SK-N-SH treated with all-trans-retinoic acid at 6 μM for 48 hours (cell line): ENCODE measurements around the gene SETD6.

Source experiments
- ARNTL ChIP-seq: fragments of 450-650 bp; formaldehyde crosslinking; IDR thresholded peaks from 2 replicates; pipeline ENCODE4 v1.5.0; 2020; ENCODE audit warnings: low read depth, mild to moderate bottlenecking, moderate library complexity, borderline replicate concordance
- BACH2 ChIP-seq: fragments of 250-450 bp; sonication (Bioruptor Pico); IDR thresholded peaks from 2 replicates; pipeline ENCODE4 v1.9.0; 2021; ENCODE audit warnings: mild to moderate bottlenecking, borderline replicate concordance
- CREB5 ChIP-seq: fragments of 250-450 bp; sonication (Bioruptor Pico); IDR thresholded peaks from 2 replicates; pipeline ENCODE4 v1.5.1; 2020; ENCODE audit warnings: low read depth, mild to moderate bottlenecking, moderate library complexity
- CSRNP3 ChIP-seq: fragments of 250-450 bp; sonication (Bioruptor Pico); IDR thresholded peaks from 2 replicates; pipeline ENCODE4 v1.5.1; 2021; ENCODE audit warnings: mild to moderate bottlenecking, moderate library complexity
- ISL1 ChIP-seq: fragments of 250-450 bp; sonication (Bioruptor Pico); IDR thresholded peaks from 2 replicates; pipeline ENCODE4 v2.1.2; 2022; ENCODE audit warnings: mild to moderate bottlenecking, moderate library complexity
- PATZ1 ChIP-seq: fragments of 250-450 bp; sonication (Bioruptor Pico); IDR thresholded peaks from 2 replicates; pipeline ENCODE4 v1.8.0; 2020; ENCODE audit warnings: mild to moderate bottlenecking, moderate library complexity, borderline replicate concordance
- PPARA ChIP-seq: fragments of 250-450 bp; sonication (Bioruptor Pico); IDR thresholded peaks from 2 replicates; pipeline ENCODE4 v1.5.0; 2020; ENCODE audit warnings: mild to moderate bottlenecking, borderline replicate concordance
- RARB ChIP-seq: fragments of 250-450 bp; sonication (Bioruptor Pico); IDR thresholded peaks from 2 replicates; pipeline ENCODE4 v1.8.0; 2021; ENCODE audit warnings: mild to moderate bottlenecking, moderate library complexity
- SNAI2 ChIP-seq: fragments of 250-450 bp; sonication (Bioruptor Pico); IDR thresholded peaks from 2 replicates; pipeline ENCODE4 v1.5.0; 2020; ENCODE audit warnings: mild to moderate bottlenecking, moderate library complexity
- TCF4 ChIP-seq: fragments of 250-450 bp; sonication (Bioruptor Pico); IDR thresholded peaks from 2 replicates; pipeline ENCODE4 v1.8.0; 2021; ENCODE audit warnings: mild to moderate bottlenecking, moderate library complexity, borderline replicate concordance
- TSHZ2 ChIP-seq: fragments of 250-450 bp; sonication (Bioruptor Pico); IDR thresholded peaks from 2 replicates; pipeline ENCODE4 v1.5.0; 2020; ENCODE audit warnings: mild to moderate bottlenecking, moderate library complexity
- ZNF565 ChIP-seq: fragments of 450-650 bp; formaldehyde crosslinking; conservative IDR thresholded peaks from 2 replicates; pipeline ENCODE4 v1.5.0; 2020; ENCODE audit warnings: low read depth, mild to moderate bottlenecking, moderate library complexity
- ZNF8 ChIP-seq: fragments of 450-650 bp; formaldehyde crosslinking; IDR thresholded peaks from 2 replicates; pipeline ENCODE4 v1.5.0; 2020; ENCODE audit warnings: mild to moderate bottlenecking, moderate library complexity

GRCh38 chr16:58497468-58497867, 17.8 kb upstream of the SETD6 start:
- TF ChIP-seq ZNF8 (CRISPR knock-in tag) (no peak), BACH2 (no peak), ARNTL (no peak), CSRNP3 (CRISPR knock-in tag) (no peak), ISL1 (CRISPR knock-in tag) (no peak), PPARA (CRISPR knock-in tag) (no peak), TSHZ2 (CRISPR knock-in tag) (no peak), SNAI2 (CRISPR knock-in tag) (no peak), ZNF565 (CRISPR knock-in tag) (no peak), PATZ1 (CRISPR knock-in tag) (no peak), RARB (CRISPR knock-in tag) (no peak), TCF4 (CRISPR knock-in tag) (no peak), CREB5 (no peak)
